H1 (cell line): Measurements from ENCODE around the gene CDH8. TPM values are rescaled to one million over a fixed set of nuclear protein-coding genes. Genes with fewer than 3 reads are reported as not detected.

Source experiments
- polyA plus RNA-seq, 7 experiments: library from polyadenylated mRNA; depleted of rRNA in 3 of 7; stranded (reverse) in 5 of 7; unstranded in 2 of 7; fragments of >200 nt in 5 of 7; fragments of 200-250 nt in 2 of 7; gene quantifications; 1 replicate in 5 of 7; 2 replicates in 1 of 7; 4 replicates in 1 of 7; pipeline versions ENCODE4 v1.2.1 to v1.2.3, GENCODE V29; 2011 to 2013; ENCODE audit warnings: missing spikeins in 2 of 7, mixed read lengths in 2 of 7
- total RNA-seq: library from RNA; stranded (reverse); fragmentation: NEBNext Ultra II Directional; extraction: Animal tissue kit (Norgen Biotek cat#: 25700); gene quantifications from 2 replicates; pipeline ENCODE4 v1.2.1, GENCODE V29; 2021
- TF ChIP-seq, protein P1 (sequence below): fragments of 300-600 bp; sonication (generic); IDR thresholded peaks from 2 replicates; pipeline ENCODE4 v1.7.1; 2012; ENCODE audit warnings: low read length, moderate library complexity, mild to moderate bottlenecking, inconsistent platforms; ENCODE audit not compliant: insufficient replicate concordance

The CDH8 gene
- total and polyA plus RNA-seq, 2 of the 8 experiments (the other 6 are each of a cell fraction or from before 2014, with no cell fraction given): 7.7 to 8.4 TPM

DNA sequence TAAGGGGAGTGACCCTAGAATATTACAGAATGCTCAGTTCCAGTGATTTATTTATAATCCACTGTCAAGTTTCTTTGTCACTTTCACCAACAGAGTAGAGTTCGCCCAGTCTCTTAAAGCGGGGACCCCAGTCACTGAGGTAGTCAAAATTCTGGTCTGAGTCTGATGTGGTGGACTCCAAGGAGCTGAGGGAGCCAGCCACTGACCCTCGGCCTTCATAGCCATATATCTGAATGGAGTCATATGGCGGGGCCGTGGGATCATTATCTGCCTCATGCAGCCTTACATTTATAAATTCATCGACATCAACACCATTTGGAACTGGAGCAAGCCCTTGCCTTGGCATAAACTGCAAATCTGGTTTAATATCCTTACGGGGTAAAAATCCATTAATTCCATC is 382.7 kb downstream of the CDH8 start (continued):
- TF ChIP-seq, protein P1, sequence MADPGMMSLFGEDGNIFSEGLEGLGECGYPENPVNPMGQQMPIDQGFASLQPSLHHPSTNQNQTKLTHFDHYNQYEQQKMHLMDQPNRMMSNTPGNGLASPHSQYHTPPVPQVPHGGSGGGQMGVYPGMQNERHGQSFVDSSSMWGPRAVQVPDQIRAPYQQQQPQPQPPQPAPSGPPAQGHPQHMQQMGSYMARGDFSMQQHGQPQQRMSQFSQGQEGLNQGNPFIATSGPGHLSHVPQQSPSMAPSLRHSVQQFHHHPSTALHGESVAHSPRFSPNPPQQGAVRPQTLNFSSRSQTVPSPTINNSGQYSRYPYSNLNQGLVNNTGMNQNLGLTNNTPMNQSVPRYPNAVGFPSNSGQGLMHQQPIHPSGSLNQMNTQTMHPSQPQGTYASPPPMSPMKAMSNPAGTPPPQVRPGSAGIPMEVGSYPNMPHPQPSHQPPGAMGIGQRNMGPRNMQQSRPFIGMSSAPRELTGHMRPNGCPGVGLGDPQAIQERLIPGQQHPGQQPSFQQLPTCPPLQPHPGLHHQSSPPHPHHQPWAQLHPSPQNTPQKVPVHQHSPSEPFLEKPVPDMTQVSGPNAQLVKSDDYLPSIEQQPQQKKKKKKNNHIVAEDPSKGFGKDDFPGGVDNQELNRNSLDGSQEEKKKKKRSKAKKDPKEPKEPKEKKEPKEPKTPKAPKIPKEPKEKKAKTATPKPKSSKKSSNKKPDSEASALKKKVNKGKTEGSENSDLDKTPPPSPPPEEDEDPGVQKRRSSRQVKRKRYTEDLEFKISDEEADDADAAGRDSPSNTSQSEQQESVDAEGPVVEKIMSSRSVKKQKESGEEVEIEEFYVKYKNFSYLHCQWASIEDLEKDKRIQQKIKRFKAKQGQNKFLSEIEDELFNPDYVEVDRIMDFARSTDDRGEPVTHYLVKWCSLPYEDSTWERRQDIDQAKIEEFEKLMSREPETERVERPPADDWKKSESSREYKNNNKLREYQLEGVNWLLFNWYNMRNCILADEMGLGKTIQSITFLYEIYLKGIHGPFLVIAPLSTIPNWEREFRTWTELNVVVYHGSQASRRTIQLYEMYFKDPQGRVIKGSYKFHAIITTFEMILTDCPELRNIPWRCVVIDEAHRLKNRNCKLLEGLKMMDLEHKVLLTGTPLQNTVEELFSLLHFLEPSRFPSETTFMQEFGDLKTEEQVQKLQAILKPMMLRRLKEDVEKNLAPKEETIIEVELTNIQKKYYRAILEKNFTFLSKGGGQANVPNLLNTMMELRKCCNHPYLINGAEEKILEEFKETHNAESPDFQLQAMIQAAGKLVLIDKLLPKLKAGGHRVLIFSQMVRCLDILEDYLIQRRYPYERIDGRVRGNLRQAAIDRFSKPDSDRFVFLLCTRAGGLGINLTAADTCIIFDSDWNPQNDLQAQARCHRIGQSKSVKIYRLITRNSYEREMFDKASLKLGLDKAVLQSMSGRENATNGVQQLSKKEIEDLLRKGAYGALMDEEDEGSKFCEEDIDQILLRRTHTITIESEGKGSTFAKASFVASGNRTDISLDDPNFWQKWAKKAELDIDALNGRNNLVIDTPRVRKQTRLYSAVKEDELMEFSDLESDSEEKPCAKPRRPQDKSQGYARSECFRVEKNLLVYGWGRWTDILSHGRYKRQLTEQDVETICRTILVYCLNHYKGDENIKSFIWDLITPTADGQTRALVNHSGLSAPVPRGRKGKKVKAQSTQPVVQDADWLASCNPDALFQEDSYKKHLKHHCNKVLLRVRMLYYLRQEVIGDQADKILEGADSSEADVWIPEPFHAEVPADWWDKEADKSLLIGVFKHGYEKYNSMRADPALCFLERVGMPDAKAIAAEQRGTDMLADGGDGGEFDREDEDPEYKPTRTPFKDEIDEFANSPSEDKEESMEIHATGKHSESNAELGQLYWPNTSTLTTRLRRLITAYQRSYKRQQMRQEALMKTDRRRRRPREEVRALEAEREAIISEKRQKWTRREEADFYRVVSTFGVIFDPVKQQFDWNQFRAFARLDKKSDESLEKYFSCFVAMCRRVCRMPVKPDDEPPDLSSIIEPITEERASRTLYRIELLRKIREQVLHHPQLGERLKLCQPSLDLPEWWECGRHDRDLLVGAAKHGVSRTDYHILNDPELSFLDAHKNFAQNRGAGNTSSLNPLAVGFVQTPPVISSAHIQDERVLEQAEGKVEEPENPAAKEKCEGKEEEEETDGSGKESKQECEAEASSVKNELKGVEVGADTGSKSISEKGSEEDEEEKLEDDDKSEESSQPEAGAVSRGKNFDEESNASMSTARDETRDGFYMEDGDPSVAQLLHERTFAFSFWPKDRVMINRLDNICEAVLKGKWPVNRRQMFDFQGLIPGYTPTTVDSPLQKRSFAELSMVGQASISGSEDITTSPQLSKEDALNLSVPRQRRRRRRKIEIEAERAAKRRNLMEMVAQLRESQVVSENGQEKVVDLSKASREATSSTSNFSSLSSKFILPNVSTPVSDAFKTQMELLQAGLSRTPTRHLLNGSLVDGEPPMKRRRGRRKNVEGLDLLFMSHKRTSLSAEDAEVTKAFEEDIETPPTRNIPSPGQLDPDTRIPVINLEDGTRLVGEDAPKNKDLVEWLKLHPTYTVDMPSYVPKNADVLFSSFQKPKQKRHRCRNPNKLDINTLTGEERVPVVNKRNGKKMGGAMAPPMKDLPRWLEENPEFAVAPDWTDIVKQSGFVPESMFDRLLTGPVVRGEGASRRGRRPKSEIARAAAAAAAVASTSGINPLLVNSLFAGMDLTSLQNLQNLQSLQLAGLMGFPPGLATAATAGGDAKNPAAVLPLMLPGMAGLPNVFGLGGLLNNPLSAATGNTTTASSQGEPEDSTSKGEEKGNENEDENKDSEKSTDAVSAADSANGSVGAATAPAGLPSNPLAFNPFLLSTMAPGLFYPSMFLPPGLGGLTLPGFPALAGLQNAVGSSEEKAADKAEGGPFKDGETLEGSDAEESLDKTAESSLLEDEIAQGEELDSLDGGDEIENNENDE: no peak
